CD4-positive, alpha-beta T cell (primary cell): Measurements from ENCODE around the gene PEX11A. TPM values are rescaled to one million over a fixed set of nuclear protein-coding genes. Genes with fewer than 3 reads are reported as not detected.

ENCODE experiments used
- ATAC-seq: fragments of 200-7000 bp; cut with Tn5 transposase; one replicate; pipeline ENCODE4 v1.10.0; 2022; ENCODE audit warnings: mild to moderate bottlenecking; ENCODE audit not compliant: poor library complexity
- CTCF ChIA-PET: fragments of 350-600 bp; sonication (Branson Sonifier 250); formaldehyde crosslinking; loops from one replicate; lab custom pipeline; 2021; ENCODE audit warnings: antibody characterized with exemption, inconsistent platforms; lab: Charles Lee
- POLR2A ChIA-PET: fragments of 350-600 bp; sonication (Branson Sonifier 250); formaldehyde crosslinking; loops from one replicate; lab custom pipeline; 2021; ENCODE audit warnings: antibody characterized with exemption, inconsistent platforms; lab: Charles Lee
- DNase-seq, 14 experiments: peaks; one replicate each; pipeline ENCODE4 v3.0.0-alpha.2; 2013 to 2020; ENCODE audit warnings: mixed read lengths in 2 of 14
- H3K27ac ChIP-seq, 2 donors: one replicate each; pipeline versions ENCODE4 v1.5.1 to v1.7.0; 2013; ENCODE audit warnings: low read length in 2 of 2, low read depth in 1 of 2, mild to moderate bottlenecking in 1 of 2
- H3K27me3 ChIP-seq, 2 experiments: 1 replicate in 1 of 2; 2 replicates in 1 of 2; pipeline versions ENCODE4 v1.6.1 to v1.7.0; 2013; ENCODE audit warnings: low read length in 2 of 2, control low read depth in 1 of 2, mild to moderate bottlenecking in 1 of 2, moderate library complexity in 1 of 2; ENCODE audit not compliant: insufficient read depth in 2 of 2, control insufficient read depth in 1 of 2
- H3K36me3 ChIP-seq: one replicate; pipeline ENCODE4 v1.6.1; 2013; ENCODE audit warnings: low read length, control low read depth; ENCODE audit not compliant: insufficient read depth
- H3K4me1 ChIP-seq: one replicate; pipeline ENCODE4 v1.6.1; 2013; ENCODE audit warnings: low read length, control low read depth; ENCODE audit not compliant: insufficient read depth
- H3K4me3 ChIP-seq: one replicate; pipeline ENCODE4 v1.5.1; 2013; ENCODE audit warnings: mild to moderate bottlenecking, low read length, moderate library complexity
- H3K9me3 ChIP-seq, 2 experiments: 1 replicate in 1 of 2; 2 replicates in 1 of 2; pipeline versions ENCODE4 v1.6.1 to v1.7.0; 2013; ENCODE audit warnings: low read length in 2 of 2, mild to moderate bottlenecking in 2 of 2, control low read depth in 1 of 2, moderate library complexity in 1 of 2; ENCODE audit not compliant: control insufficient read depth in 1 of 2, insufficient read depth in 1 of 2
- H3K27ac Mint-ChIP-seq: one replicate; pipeline ENCODE4 v1.8.0; 2020; ENCODE audit warnings: mixed read lengths
- H3K27me3 Mint-ChIP-seq: one replicate; pipeline ENCODE4 v1.8.0; 2021; ENCODE audit warnings: mixed read lengths
- H3K36me3 Mint-ChIP-seq: one replicate; pipeline ENCODE4 v1.8.0; 2021; ENCODE audit warnings: low read depth, mixed read lengths
- H3K4me1 Mint-ChIP-seq: one replicate; pipeline ENCODE4 v1.8.0; 2021; ENCODE audit warnings: low read depth, mixed read lengths
- H3K4me3 Mint-ChIP-seq: one replicate; pipeline ENCODE4 v1.8.0; 2020; ENCODE audit warnings: mild to moderate bottlenecking, mixed read lengths
- H3K9me3 Mint-ChIP-seq: one replicate; pipeline ENCODE4 v1.8.0; 2020; ENCODE audit warnings: mixed read lengths
- intact Hi-C, 2 experiments: fragments of 100-400 bp; cut with DNase I in 1 of 2; cut with micrococcal nuclease in 1 of 2; formaldehyde crosslinking; loops; one replicate each; pipeline versions ENCODE4 v1.15.1 to v1.9.0; 2023 to 2025; cut with DNase I, micrococcal nuclease
- total RNA-seq, 174 experiments: library from RNA in 2 of 174; stranded (reverse) in 2 of 174; gene quantifications; one replicate each; pipeline ENCODE4 v1.2.3 and lab custom pipeline; 2021 to 2026
- TF ChIP-seq, protein P1 (sequence below): fragments of 200-600 bp; IDR thresholded peaks from one replicate; pipeline ENCODE4 v1.8.0; 2022; ENCODE audit warnings: antibody characterized with exemption, mild to moderate bottlenecking

Gene PEX11A
- total RNA-seq, 2 experiments from 2014 or later, result 0.22 TPM

DNA sequence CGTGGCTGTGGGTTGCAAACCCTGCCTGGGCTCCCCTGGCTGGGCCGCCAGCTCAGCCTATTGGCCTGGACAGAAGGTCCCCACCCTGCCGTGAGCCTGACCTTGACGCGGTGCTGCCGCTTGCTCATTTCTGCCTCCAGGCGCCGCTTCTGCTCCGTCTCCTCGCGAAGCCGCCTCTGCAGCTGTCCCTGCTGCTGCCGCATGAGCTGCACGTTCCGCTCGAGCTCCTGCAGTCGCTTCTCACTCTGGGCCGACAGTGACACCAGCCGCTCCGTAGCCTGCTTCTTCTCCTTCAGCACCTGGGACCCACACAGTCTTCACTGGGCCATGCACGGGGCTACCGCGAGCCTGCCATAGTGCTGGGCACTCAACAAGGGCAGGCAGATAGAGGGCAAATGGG, 57.0 kb downstream of the PEX11A start:
- Histone ChIP-seq H3K4me3 (no peak overlapping the region), H3K36me3 (no peaks in the 10 kb centered on the region), H3K27me3 (no peaks in the 10 kb centered on the region), H3K27ac (no peak overlapping the region), H3K9me3 (peaks cover 0 to 20% of the 10 kb centered on the region in 2 experiments), H3K4me1 (no peaks in the 10 kb centered on the region)
- H3K27me3 Mint-ChIP-seq, result no peaks in the 10 kb centered on the region
- ChIA-PET CTCF (no interaction called here), POLR2A (no interaction called here)
- H3K4me1 Mint-ChIP-seq, result no peaks in the 10 kb centered on the region
- TF ChIP-seq, protein P1, sequence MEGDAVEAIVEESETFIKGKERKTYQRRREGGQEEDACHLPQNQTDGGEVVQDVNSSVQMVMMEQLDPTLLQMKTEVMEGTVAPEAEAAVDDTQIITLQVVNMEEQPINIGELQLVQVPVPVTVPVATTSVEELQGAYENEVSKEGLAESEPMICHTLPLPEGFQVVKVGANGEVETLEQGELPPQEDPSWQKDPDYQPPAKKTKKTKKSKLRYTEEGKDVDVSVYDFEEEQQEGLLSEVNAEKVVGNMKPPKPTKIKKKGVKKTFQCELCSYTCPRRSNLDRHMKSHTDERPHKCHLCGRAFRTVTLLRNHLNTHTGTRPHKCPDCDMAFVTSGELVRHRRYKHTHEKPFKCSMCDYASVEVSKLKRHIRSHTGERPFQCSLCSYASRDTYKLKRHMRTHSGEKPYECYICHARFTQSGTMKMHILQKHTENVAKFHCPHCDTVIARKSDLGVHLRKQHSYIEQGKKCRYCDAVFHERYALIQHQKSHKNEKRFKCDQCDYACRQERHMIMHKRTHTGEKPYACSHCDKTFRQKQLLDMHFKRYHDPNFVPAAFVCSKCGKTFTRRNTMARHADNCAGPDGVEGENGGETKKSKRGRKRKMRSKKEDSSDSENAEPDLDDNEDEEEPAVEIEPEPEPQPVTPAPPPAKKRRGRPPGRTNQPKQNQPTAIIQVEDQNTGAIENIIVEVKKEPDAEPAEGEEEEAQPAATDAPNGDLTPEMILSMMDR, result no peak
- H3K4me3 Mint-ChIP-seq, result no peak overlapping the region
- H3K9me3 Mint-ChIP-seq, result no peaks in the 10 kb centered on the region
- intact Hi-C loops, result no loop called here
- no peak overlapping the region for H3K27ac Mint-ChIP-seq
- H3K36me3 Mint-ChIP-seq, result no peaks in the 10 kb centered on the region
- ATAC-seq (no peak), DNase-seq (no peak)

DNA sequence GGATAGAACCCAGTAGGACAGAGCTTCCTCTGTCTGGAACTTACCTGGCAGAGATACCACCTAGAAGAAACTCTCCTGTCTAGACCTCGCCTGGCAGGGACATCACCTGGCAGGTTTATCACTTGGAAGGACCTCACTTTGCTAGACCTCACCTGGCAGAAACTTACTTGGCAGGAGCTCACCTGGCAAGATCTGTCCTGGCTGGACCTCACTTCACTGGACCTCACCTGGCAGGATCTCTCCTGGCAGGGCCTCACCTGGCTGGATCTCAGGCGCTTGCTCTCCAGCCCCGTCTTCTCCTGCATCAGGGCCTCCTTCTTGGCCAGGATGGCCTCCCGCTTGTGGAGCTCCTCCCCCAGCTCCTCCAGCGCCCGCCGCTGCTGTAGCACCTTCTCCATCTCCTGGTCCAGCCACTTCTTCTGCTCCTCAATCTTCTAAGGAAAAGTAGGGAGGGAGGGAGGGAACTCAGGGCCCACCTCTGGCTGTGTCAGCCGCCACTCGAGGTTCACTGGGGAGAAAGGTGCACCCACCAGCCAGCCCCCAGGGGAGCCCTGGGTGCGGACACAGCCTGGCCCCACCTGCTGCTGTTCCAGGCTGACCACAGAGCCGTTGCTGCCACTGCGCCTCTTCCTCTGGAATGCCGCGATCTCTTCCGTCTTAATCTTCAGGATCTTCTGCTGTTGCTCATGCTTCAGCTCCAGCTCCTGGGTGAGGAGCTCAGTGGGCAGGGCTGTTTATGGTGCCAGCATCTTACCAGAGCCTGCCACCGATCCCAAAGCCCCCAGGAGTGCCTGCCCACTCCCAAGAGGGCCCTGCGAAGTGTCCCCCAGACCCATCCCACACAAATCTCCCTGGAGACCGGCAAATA, 57.8 kb downstream of the PEX11A start:
- no peaks in the 10 kb centered on the region for H3K27me3 ChIP-seq
- Mint-ChIP-seq H3K27ac (no peak overlapping the region), H3K4me1 (no peaks in the 10 kb centered on the region), H3K4me3 (no peak overlapping the region), H3K36me3 (no peaks in the 10 kb centered on the region), H3K27me3 (no peaks in the 10 kb centered on the region), H3K9me3 (no peaks in the 10 kb centered on the region)
- ATAC-seq (no peak), DNase-seq (no peak)
- H3K36me3 ChIP-seq, result no peaks in the 10 kb centered on the region
- no peak overlapping the region for H3K27ac ChIP-seq
- TF ChIP-seq, protein P1, result no peak
- intact Hi-C loops, result no loop called here
- no peak overlapping the region for H3K4me3 ChIP-seq
- ChIA-PET CTCF (no interaction called here), POLR2A (no interaction called here)
- H3K4me1 ChIP-seq, result no peaks in the 10 kb centered on the region
- peaks cover 0 to 20% of the 10 kb centered on the region in 2 experiments for H3K9me3 ChIP-seq

DNA sequence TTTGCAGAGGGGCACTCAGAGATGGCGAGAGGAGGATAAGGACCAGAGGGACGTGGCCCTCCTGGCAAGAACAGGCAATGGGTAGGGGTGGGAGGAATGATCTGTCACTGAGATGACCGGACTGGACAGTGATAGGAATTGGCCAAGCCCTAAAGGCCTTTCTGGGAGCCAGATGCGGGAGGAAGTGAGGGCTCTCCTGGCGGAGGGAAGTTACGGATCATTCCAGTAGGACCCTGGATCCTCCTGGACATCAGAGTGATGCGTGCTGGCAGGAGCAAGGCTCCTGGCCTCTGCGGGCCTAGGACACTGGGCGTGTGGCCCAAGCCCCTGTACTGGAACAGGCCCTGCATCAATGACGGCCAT, 58.7 kb downstream of the PEX11A start:
- intact Hi-C loops, result no loop called here
- ATAC-seq, result no peak
- TF ChIP-seq, protein P1, result no peak
- ChIA-PET POLR2A (no interaction called here), CTCF (no interaction called here)
- no peaks in the 10 kb centered on the region for H3K4me1 ChIP-seq
- H3K9me3 Mint-ChIP-seq, result no peaks in the 10 kb centered on the region
- H3K4me3 ChIP-seq, result no peak overlapping the region
- H3K9me3 ChIP-seq, result peaks cover 0 to 20% of the 10 kb centered on the region in 2 experiments
- H3K36me3 Mint-ChIP-seq, result no peaks in the 10 kb centered on the region
- H3K4me1 Mint-ChIP-seq, result no peaks in the 10 kb centered on the region
- no peaks in the 10 kb centered on the region for H3K36me3 ChIP-seq
- no peaks in the 10 kb centered on the region for H3K27me3 Mint-ChIP-seq
- H3K4me3 Mint-ChIP-seq, result no peak overlapping the region
- DNase-seq, result no peak
- H3K27ac ChIP-seq, result no peak overlapping the region
- H3K27ac Mint-ChIP-seq, result no peak overlapping the region
- H3K27me3 ChIP-seq, result no peaks in the 10 kb centered on the region

Other genes with a start within 250 kb of the PEX11A start
- gene RHCG, start 194.2 kb downstream of the PEX11A start, total RNA-seq, result not detected
- under 1 TPM; 0.05 to 0.06 TPM for gene TICRR, start 115.3 kb downstream of the PEX11A start, total RNA-seq
- under 1 TPM; 0.08 to 0.20 TPM for gene KIF7, start 35.3 kb downstream of the PEX11A start, total RNA-seq
- under 1 TPM; 0.08 to 0.22 TPM for gene PLIN1, start 11.4 kb downstream of the PEX11A start, total RNA-seq
- gene WDR93, start 57 bp upstream of the PEX11A start, total RNA-seq, result not detected
- under 1 TPM in 1 of 2 experiments, not detected in 1; 0.22 TPM for gene MESP1, start 60.5 kb upstream of the PEX11A start, total RNA-seq
- not detected for gene MESP2, start 85.6 kb upstream of the PEX11A start, total RNA-seq
- gene ANPEP, start 124.1 kb upstream of the PEX11A start, total RNA-seq, result 1 to 10 TPM; 1.9 to 2.7 TPM
- gene AP3S2, start 203.2 kb upstream of the PEX11A start, total RNA-seq, result 10 to 100 TPM; 18.9 to 20.5 TPM
- not detected for gene ARPIN, start 222.2 kb upstream of the PEX11A start, total RNA-seq